Mesendoderm (in vitro differentiated cells): Measurements from ENCODE around the gene OR2T10.

Experiments
- DNase-seq: peaks from one replicate; pipeline ENCODE4 v3.0.0; 2013
- H2AK5ac ChIP-seq: 2 replicates; pipeline ENCODE4 v1.6.1; 2013; ENCODE audit warnings: low read length, inconsistent platforms
- H2BK120ac ChIP-seq: 2 replicates; pipeline ENCODE4 v1.6.1; 2013; ENCODE audit warnings: low read depth, mild to moderate bottlenecking, low read length, moderate library complexity, mixed read lengths
- H2BK15ac ChIP-seq: replicated peaks from 2 replicates; pipeline ENCODE4 v1.6.1; 2013; ENCODE audit warnings: low read depth, mild to moderate bottlenecking, moderate library complexity
- H2BK5ac ChIP-seq: 2 replicates; pipeline ENCODE4 v1.6.1; 2013; ENCODE audit warnings: low read length, inconsistent platforms
- H3K18ac ChIP-seq: 2 replicates; pipeline ENCODE4 v1.6.1; 2013; ENCODE audit warnings: mild to moderate bottlenecking, low read length, mixed read lengths
- H3K23ac ChIP-seq: one replicate; pipeline ENCODE4 v1.6.1; 2013; ENCODE audit warnings: low read length
- H3K27ac ChIP-seq: 2 replicates; pipeline ENCODE4 v1.5.1; 2013; ENCODE audit warnings: low read depth, mild to moderate bottlenecking, inconsistent platforms, low read length, moderate library complexity
- H3K27me3 ChIP-seq: 2 replicates; pipeline ENCODE4 v1.6.1; 2013; ENCODE audit warnings: low read length, control low read depth, mild to moderate bottlenecking, inconsistent platforms; ENCODE audit not compliant: insufficient read depth, poor library complexity
- H3K36me3 ChIP-seq: 2 replicates; pipeline ENCODE4 v1.6.1; 2013; ENCODE audit warnings: low read length, inconsistent platforms; ENCODE audit not compliant: control insufficient read depth, insufficient read depth
- H3K4ac ChIP-seq: one replicate; pipeline ENCODE4 v1.6.1; 2013; ENCODE audit warnings: low read depth, mild to moderate bottlenecking, low read length, moderate library complexity
- H3K4me1 ChIP-seq: 2 replicates; pipeline ENCODE4 v1.6.1; 2013; ENCODE audit warnings: low read depth, low read length, inconsistent platforms; ENCODE audit not compliant: control insufficient read depth
- H3K4me2 ChIP-seq: 2 replicates; pipeline ENCODE4 v1.6.1; 2013; ENCODE audit warnings: low read length
- H3K4me3 ChIP-seq: 2 replicates; pipeline ENCODE4 v1.5.1; 2013; ENCODE audit warnings: mild to moderate bottlenecking, low read length
- H3K56ac ChIP-seq: one replicate; pipeline ENCODE4 v1.6.1; 2013; ENCODE audit warnings: low read length
- H3K79me1 ChIP-seq: 2 replicates; pipeline ENCODE4 v1.6.1; 2013; ENCODE audit warnings: low read length, inconsistent platforms
- H3K79me2 ChIP-seq: 2 replicates; pipeline ENCODE4 v1.6.1; 2013; ENCODE audit warnings: mild to moderate bottlenecking, low read length; ENCODE audit not compliant: control insufficient read depth, insufficient read depth
- H3K9ac ChIP-seq: 2 replicates; pipeline ENCODE4 v1.6.1; 2013; ENCODE audit warnings: low read length, inconsistent platforms
- H4K5ac ChIP-seq: one replicate; pipeline ENCODE4 v1.6.1; 2013; ENCODE audit warnings: low read length
- H4K8ac ChIP-seq: one replicate; pipeline ENCODE4 v1.6.1; 2013; ENCODE audit warnings: low read depth, mild to moderate bottlenecking, control low read depth, low read length, moderate library complexity
- WGBS: extraction: QIAGEN DNeasy Blood & Tissue Kit; methylation state at CpG from one replicate; pipeline ENCODE4 v1.1.7; 2013; ENCODE audit warnings: low lambda C conversion rate, missing lambda C conversion rate; ENCODE audit not compliant: insufficient coverage; ENCODE audit errors: extremely low coverage; 5-methylcytosine and 5-hydroxymethylcytosine counted together

The OR2T10 gene

GRCh38 chr1:248613742-248614141, 16.2 kb upstream of the OR2T10 start:
- Histone ChIP-seq H3K27ac (no peak overlapping the region), H4K5ac (no peak overlapping the region), H3K36me3 (no peaks in the 10 kb centered on the region), H2AK5ac (no peak overlapping the region), H2BK120ac (no peak overlapping the region), H3K4ac (no peak overlapping the region), H3K4me3 (no peak overlapping the region), H3K23ac (no peak overlapping the region), H3K56ac (no peak overlapping the region), H3K18ac (no peak overlapping the region), H2BK5ac (no peak overlapping the region), H3K79me1 (no peaks in the 10 kb centered on the region), H4K8ac (no peak overlapping the region), H3K9ac (no peak overlapping the region), H3K27me3 (no peaks in the 10 kb centered on the region), H3K4me1 (no peaks in the 10 kb centered on the region), H3K4me2 (no peak overlapping the region), H2BK15ac (no peak overlapping the region), H3K79me2 (no peaks in the 10 kb centered on the region)
- no peak for DNase-seq
- no CpG with 5 or more reads among the region's 1 CpG for WGBS

- Histone ChIP-seq H2AK5ac (no peak overlapping the region), H3K23ac (no peak overlapping the region), H3K9ac (no peak overlapping the region), H3K4me1 (no peaks in the 10 kb centered on the region), H3K56ac (no peak overlapping the region), H3K18ac (no peak overlapping the region), H2BK5ac (no peak overlapping the region), H4K5ac (no peak overlapping the region), H3K79me2 (no peaks in the 10 kb centered on the region), H3K27ac (no peak overlapping the region), H3K4me3 (no peak overlapping the region), H3K4ac (no peak overlapping the region), H4K8ac (no peak overlapping the region), H2BK15ac (no peak overlapping the region), H3K27me3 (no peaks in the 10 kb centered on the region), H3K36me3 (no peaks in the 10 kb centered on the region), H3K4me2 (no peak overlapping the region), H3K79me1 (no peaks in the 10 kb centered on the region), H2BK120ac (no peak overlapping the region)
- DNase-seq = no peak
- WGBS = no CpG with 5 or more reads among the region's 4 CpGs
These were observed 14.4 kb upstream of the OR2T10 start for GRCh38 chr1:248611883-248612414.

GRCh38 chr1:248610301-248610700, 12.8 kb upstream of the OR2T10 start:
- H3K36me3 ChIP-seq = no peaks in the 10 kb centered on the region
- no peak overlapping the region for H3K4me2 ChIP-seq
- no peak overlapping the region for H3K9ac ChIP-seq
- no peaks in the 10 kb centered on the region for H3K79me1 ChIP-seq
- H3K23ac ChIP-seq = no peak overlapping the region
- no peak overlapping the region for H3K27ac ChIP-seq
- H4K8ac ChIP-seq = no peak overlapping the region
- H2BK120ac ChIP-seq = no peak overlapping the region
- no peak overlapping the region for H3K4me3 ChIP-seq
- no CpG with 5 or more reads among the region's 3 CpGs for WGBS
- DNase-seq = no peak
- no peak overlapping the region for H2BK15ac ChIP-seq
- no peak overlapping the region for H4K5ac ChIP-seq
- no peaks in the 10 kb centered on the region for H3K4me1 ChIP-seq
- no peak overlapping the region for H3K18ac ChIP-seq
- H3K56ac ChIP-seq = no peak overlapping the region
- H2AK5ac ChIP-seq = no peak overlapping the region
- H3K4ac ChIP-seq = no peak overlapping the region
- H3K79me2 ChIP-seq = no peaks in the 10 kb centered on the region
- no peak overlapping the region for H2BK5ac ChIP-seq
- no peaks in the 10 kb centered on the region for H3K27me3 ChIP-seq

GRCh38 chr1:248599396-248599795, 1.9 kb upstream of the OR2T10 start:
- Histone ChIP-seq H3K4ac (no peak overlapping the region), H2BK15ac (no peak overlapping the region), H2BK5ac (no peak overlapping the region), H4K8ac (no peak overlapping the region), H3K79me2 (no peaks in the 10 kb centered on the region), H3K36me3 (no peaks in the 10 kb centered on the region), H3K4me2 (no peak overlapping the region), H2AK5ac (no peak overlapping the region), H3K27ac (no peak overlapping the region), H3K79me1 (no peaks in the 10 kb centered on the region), H3K23ac (no peak overlapping the region), H3K9ac (no peak overlapping the region), H2BK120ac (no peak overlapping the region), H3K56ac (no peak overlapping the region), H3K4me1 (no peaks in the 10 kb centered on the region), H3K4me3 (peak overlapping the region; percentile 19), H4K5ac (no peak overlapping the region), H3K27me3 (peaks cover 2% of the 10 kb centered on the region), H3K18ac (no peak overlapping the region)
- no peak for DNase-seq
- WGBS = no CpG with 5 or more reads among the region's 8 CpGs

GRCh38 chr1:248596615-248597014, 885 bp downstream of the OR2T10 start:
- H2BK15ac ChIP-seq = no peak overlapping the region
- H3K27ac ChIP-seq = no peak overlapping the region
- peaks cover 2% of the 10 kb centered on the region for H3K27me3 ChIP-seq
- H2AK5ac ChIP-seq = no peak overlapping the region
- H3K4me2 ChIP-seq = no peak overlapping the region
- H4K5ac ChIP-seq = no peak overlapping the region
- H2BK120ac ChIP-seq = no peak overlapping the region
- H3K36me3 ChIP-seq = no peaks in the 10 kb centered on the region
- no peaks in the 10 kb centered on the region for H3K4me1 ChIP-seq
- H2BK5ac ChIP-seq = no peak overlapping the region
- DNase-seq = no peak
- no peak overlapping the region for H3K4ac ChIP-seq
- no peaks in the 10 kb centered on the region for H3K79me1 ChIP-seq
- no peak overlapping the region for H3K4me3 ChIP-seq
- WGBS = no CpG with 5 or more reads among the region's 2 CpGs
- no peak overlapping the region for H3K56ac ChIP-seq
- no peak overlapping the region for H3K9ac ChIP-seq
- no peaks in the 10 kb centered on the region for H3K79me2 ChIP-seq
- H3K18ac ChIP-seq = no peak overlapping the region
- H3K23ac ChIP-seq = no peak overlapping the region
- H4K8ac ChIP-seq = no peak overlapping the region

- H3K9ac ChIP-seq = no peak overlapping the region
- H3K27me3 ChIP-seq = no peaks in the 10 kb centered on the region
- H3K4me3 ChIP-seq = no peak overlapping the region
- no peak overlapping the region for H4K5ac ChIP-seq
- no peaks in the 10 kb centered on the region for H3K4me1 ChIP-seq
- H3K4ac ChIP-seq = no peak overlapping the region
- H3K4me2 ChIP-seq = no peak overlapping the region
- no peak overlapping the region for H3K56ac ChIP-seq
- H2BK5ac ChIP-seq = no peak overlapping the region
- H3K23ac ChIP-seq = no peak overlapping the region
- H2BK120ac ChIP-seq = no peak overlapping the region
- WGBS = no CpG with 5 or more reads among the region's 5 CpGs
- H3K79me1 ChIP-seq = no peaks in the 10 kb centered on the region
- no peak overlapping the region for H2BK15ac ChIP-seq
- H3K18ac ChIP-seq = no peak overlapping the region
- no peaks in the 10 kb centered on the region for H3K36me3 ChIP-seq
- no peak overlapping the region for H4K8ac ChIP-seq
- H3K27ac ChIP-seq = no peak overlapping the region
- DNase-seq = no peak
- H3K79me2 ChIP-seq = no peaks in the 10 kb centered on the region
- no peak overlapping the region for H2AK5ac ChIP-seq
These were observed 4.3 kb downstream of the OR2T10 start for GRCh38 chr1:248593226-248593625.
